Stimulated activated memory B cell treated with anti-CD40 and anti-IgM and Interleukin-4, amounts not matched to agents 10 μg/mL and 1 μg/mL and 100 μg/mL, for 72 hours (primary cell): Measurements from ENCODE around the gene PTPRN2.
A peak's percentile ranks its signal among the peaks of the same experiment; 100 is the strongest.

Experiments
- ATAC-seq: fragments of 150-1000 bp; cut with Tn5 transposase; 2 replicates; pipeline ENCODE4 v1.10.0; 2021
- H3K27ac Mint-ChIP-seq: one replicate; pipeline ENCODE4 v1.8.0; 2022; ENCODE audit warnings: mild to moderate bottlenecking, mixed read lengths
- H3K27me3 Mint-ChIP-seq: one replicate; pipeline ENCODE4 v1.8.0; 2022; ENCODE audit warnings: mixed read lengths
- H3K36me3 Mint-ChIP-seq: one replicate; pipeline ENCODE4 v1.8.0; 2022; ENCODE audit warnings: mixed read lengths
- H3K4me1 Mint-ChIP-seq: one replicate; pipeline ENCODE4 v1.8.0; 2022; ENCODE audit warnings: mixed read lengths
- H3K4me3 Mint-ChIP-seq: one replicate; pipeline ENCODE4 v1.8.0; 2022; ENCODE audit warnings: mild to moderate bottlenecking, moderate library complexity, mixed read lengths
- H3K9me3 Mint-ChIP-seq: one replicate; pipeline ENCODE4 v1.8.0; 2022; ENCODE audit warnings: mixed read lengths

Gene PTPRN2

GRCh38 chr7:158557441-158557755, 30.2 kb downstream of the PTPRN2 start:
- Mint-ChIP-seq H3K36me3 (no peaks in the 10 kb centered on the region), H3K27me3 (peaks cover 34% of the 10 kb centered on the region), H3K27ac (no peak overlapping the region), H3K9me3 (peaks cover 3% of the 10 kb centered on the region), H3K4me3 (no peak overlapping the region), H3K4me1 (peaks cover 12% of the 10 kb centered on the region)
- no peak for ATAC-seq

- peaks cover 3% of the 10 kb centered on the region for H3K9me3 Mint-ChIP-seq
- peaks cover 12% of the 10 kb centered on the region for H3K4me1 Mint-ChIP-seq
- H3K36me3 Mint-ChIP-seq, result no peaks in the 10 kb centered on the region
- no peak for ATAC-seq
- no peak overlapping the region for H3K27ac Mint-ChIP-seq
- peaks cover 34% of the 10 kb centered on the region for H3K27me3 Mint-ChIP-seq
- no peak overlapping the region for H3K4me3 Mint-ChIP-seq
Measured at GRCh38 chr7:158556721-158557440, 30.7 kb downstream of the PTPRN2 start.

GRCh38 chr7:158555034-158555520, 32.5 kb downstream of the PTPRN2 start:
- Mint-ChIP-seq H3K9me3 (peaks cover 3% of the 10 kb centered on the region), H3K36me3 (no peaks in the 10 kb centered on the region), H3K27me3 (peaks cover 30% of the 10 kb centered on the region), H3K4me1 (peaks cover 11% of the 10 kb centered on the region), H3K4me3 (no peak overlapping the region), H3K27ac (no peak overlapping the region)
- no peak for ATAC-seq

- H3K9me3 Mint-ChIP-seq, result peaks cover 2% of the 10 kb centered on the region
- no peak overlapping the region for H3K4me3 Mint-ChIP-seq
- no peak for ATAC-seq
- peaks cover 33% of the 10 kb centered on the region for H3K27me3 Mint-ChIP-seq
- no peaks in the 10 kb centered on the region for H3K4me1 Mint-ChIP-seq
- no peak overlapping the region for H3K27ac Mint-ChIP-seq
- no peaks in the 10 kb centered on the region for H3K36me3 Mint-ChIP-seq
Measured at GRCh38 chr7:158550886-158551452, 36.7 kb downstream of the PTPRN2 start.

GRCh38 chr7:158550394-158550700, 37.3 kb downstream of the PTPRN2 start:
- peaks cover 27% of the 10 kb centered on the region for H3K27me3 Mint-ChIP-seq
- no peak overlapping the region for H3K27ac Mint-ChIP-seq
- H3K9me3 Mint-ChIP-seq, result no peaks in the 10 kb centered on the region
- H3K4me1 Mint-ChIP-seq, result no peaks in the 10 kb centered on the region
- no peak for ATAC-seq
- no peak overlapping the region for H3K4me3 Mint-ChIP-seq
- H3K36me3 Mint-ChIP-seq, result no peaks in the 10 kb centered on the region

GRCh38 chr7:158549616-158550393, 37.8 kb downstream of the PTPRN2 start:
- no peaks in the 10 kb centered on the region for H3K4me1 Mint-ChIP-seq
- no peaks in the 10 kb centered on the region for H3K36me3 Mint-ChIP-seq
- H3K9me3 Mint-ChIP-seq, result no peaks in the 10 kb centered on the region
- no peak overlapping the region for H3K4me3 Mint-ChIP-seq
- peaks cover 21% of the 10 kb centered on the region for H3K27me3 Mint-ChIP-seq
- ATAC-seq, result no peak
- H3K27ac Mint-ChIP-seq, result no peak overlapping the region

- Mint-ChIP-seq H3K27me3 (peaks cover 19% of the 10 kb centered on the region), H3K9me3 (no peaks in the 10 kb centered on the region), H3K4me1 (no peaks in the 10 kb centered on the region), H3K36me3 (no peaks in the 10 kb centered on the region), H3K4me3 (no peak overlapping the region), H3K27ac (no peak overlapping the region)
- no peak for ATAC-seq
Measured at GRCh38 chr7:158549176-158549615, 38.4 kb downstream of the PTPRN2 start.

- no peak overlapping the region for H3K27ac Mint-ChIP-seq
- no peaks in the 10 kb centered on the region for H3K4me1 Mint-ChIP-seq
- ATAC-seq, result no peak
- H3K4me3 Mint-ChIP-seq, result no peak overlapping the region
- H3K36me3 Mint-ChIP-seq, result no peaks in the 10 kb centered on the region
- H3K27me3 Mint-ChIP-seq, result peaks cover 18% of the 10 kb centered on the region
- H3K9me3 Mint-ChIP-seq, result no peaks in the 10 kb centered on the region
Measured at GRCh38 chr7:158548726-158549125, 38.9 kb downstream of the PTPRN2 start.

- H3K27ac Mint-ChIP-seq, result no peak overlapping the region
- no peak for ATAC-seq
- H3K9me3 Mint-ChIP-seq, result no peaks in the 10 kb centered on the region
- H3K27me3 Mint-ChIP-seq, result peaks cover 11% of the 10 kb centered on the region
- H3K4me1 Mint-ChIP-seq, result no peaks in the 10 kb centered on the region
- H3K4me3 Mint-ChIP-seq, result no peak overlapping the region
- no peaks in the 10 kb centered on the region for H3K36me3 Mint-ChIP-seq
Measured at GRCh38 chr7:158547817-158548216, 39.8 kb downstream of the PTPRN2 start.

GRCh38 chr7:158546626-158547025, 41.0 kb downstream of the PTPRN2 start:
- Mint-ChIP-seq H3K36me3 (no peaks in the 10 kb centered on the region), H3K4me1 (peaks cover 3% of the 10 kb centered on the region), H3K9me3 (no peaks in the 10 kb centered on the region), H3K27me3 (peaks cover 11% of the 10 kb centered on the region), H3K4me3 (no peak overlapping the region), H3K27ac (no peak overlapping the region)
- peak; percentile 3 for ATAC-seq

GRCh38 chr7:158546214-158546613, 41.4 kb downstream of the PTPRN2 start:
- Mint-ChIP-seq H3K9me3 (no peaks in the 10 kb centered on the region), H3K4me1 (peaks cover 8% of the 10 kb centered on the region), H3K4me3 (no peak overlapping the region), H3K27ac (no peak overlapping the region), H3K27me3 (peaks cover 11% of the 10 kb centered on the region), H3K36me3 (no peaks in the 10 kb centered on the region)
- no peak for ATAC-seq

GRCh38 chr7:158544708-158545107, 42.9 kb downstream of the PTPRN2 start:
- no peak for ATAC-seq
- no peak overlapping the region for H3K27ac Mint-ChIP-seq
- H3K4me3 Mint-ChIP-seq, result no peak overlapping the region
- no peaks in the 10 kb centered on the region for H3K36me3 Mint-ChIP-seq
- no peaks in the 10 kb centered on the region for H3K9me3 Mint-ChIP-seq
- H3K4me1 Mint-ChIP-seq, result peaks cover 10% of the 10 kb centered on the region
- peaks cover 11% of the 10 kb centered on the region for H3K27me3 Mint-ChIP-seq

- Mint-ChIP-seq H3K36me3 (no peaks in the 10 kb centered on the region), H3K4me3 (no peak overlapping the region), H3K4me1 (peaks cover 10% of the 10 kb centered on the region), H3K27ac (no peak overlapping the region), H3K9me3 (no peaks in the 10 kb centered on the region), H3K27me3 (peaks cover 10% of the 10 kb centered on the region)
- no peak for ATAC-seq
Measured at GRCh38 chr7:158543840-158544239, 43.8 kb downstream of the PTPRN2 start.

GRCh38 chr7:158542651-158543566, 44.7 kb downstream of the PTPRN2 start:
- Mint-ChIP-seq H3K4me3 (no peak overlapping the region), H3K27me3 (peaks cover under 1% of the 10 kb centered on the region), H3K4me1 (peaks cover 10% of the 10 kb centered on the region), H3K36me3 (no peaks in the 10 kb centered on the region), H3K27ac (no peak overlapping the region), H3K9me3 (no peaks in the 10 kb centered on the region)
- no peak for ATAC-seq
